Stomach (tissue), 9 donors: Measurements from ENCODE around the gene TNFRSF25. TPM values are rescaled to one million over a fixed set of nuclear protein-coding genes. Genes with fewer than 3 reads are reported as not detected.

ENCODE experiments used
- DNase-seq, 2 donors: peaks; one replicate each; pipeline versions ENCODE4 v3.0.0 to v3.0.0-alpha.2; 2013 to 2019
- H3K27ac ChIP-seq, 5 donors: fragments of 200-600 bp in 4 of 5; sonication (generic) in 4 of 5; one replicate each; pipeline ENCODE4 v1.5.1; 2013 to 2019; ENCODE audit warnings: mild to moderate bottlenecking in 1 of 5, moderate library complexity in 1 of 5
- H3K27me3 ChIP-seq, 3 donors: fragments of 200-600 bp; sonication (generic); one replicate each; pipeline ENCODE4 v1.5.1; 2017 to 2019; ENCODE audit warnings: mixed run types in 1 of 3
- H3K36me3 ChIP-seq, 4 donors: fragments of 200-600 bp; sonication (generic); 1 replicate in 3 of 4; 2 replicates in 1 of 4; pipeline ENCODE4 v1.5.1; 2016 to 2019
- H3K4me1 ChIP-seq, 4 donors: fragments of 200-600 bp; sonication (generic); one replicate each; pipeline ENCODE4 v1.5.1; 2016 to 2019
- H3K4me3 ChIP-seq, 4 donors: fragments of 200-600 bp; sonication (generic) in 3 of 4; one replicate each; pipeline ENCODE4 v1.5.1; 2016 to 2019; ENCODE audit warnings: mild to moderate bottlenecking in 1 of 4
- H3K9me3 ChIP-seq, 4 donors: fragments of 200-600 bp; sonication (generic); one replicate each; pipeline ENCODE4 v1.5.1; 2016 to 2019
- CTCF ChIP-seq, 7 experiments: fragments of 450-650 bp in 4 of 7; fragments of 200-600 bp in 3 of 7; sonication (generic) in 3 of 7; IDR thresholded peaks; one replicate each; pipeline ENCODE4 v1.5.1; 2016 to 2019; ENCODE audit warnings: antibody characterized with exemption in 7 of 7, control low read depth in 2 of 7, mild to moderate bottlenecking in 1 of 7
- EP300 ChIP-seq: sonication (generic); formaldehyde crosslinking; IDR thresholded peaks from one replicate; pipeline ENCODE4 v1.6.1; 2017; ENCODE audit warnings: antibody characterized with exemption
- POLR2A ChIP-seq, 4 donors: fragments of 450-650 bp; IDR thresholded peaks; one replicate each; pipeline ENCODE4 v1.6.1; 2016; ENCODE audit warnings: antibody characterized with exemption in 4 of 4, control low read depth in 2 of 4, mild to moderate bottlenecking in 1 of 4, moderate library complexity in 1 of 4
- POLR2AphosphoS5 ChIP-seq, 3 donors: sonication (generic); formaldehyde crosslinking; IDR thresholded peaks; one replicate each; pipeline ENCODE4 v1.6.1; 2016; ENCODE audit warnings: antibody characterized with exemption in 3 of 3
- whole genome bisulfite sequencing, 5 donors: extraction: QIAGEN DNeasy Blood & Tissue Kit in 3 of 5; methylation state at CpG; one replicate each; pipeline versions ENCODE4 v1.1.5 to v1.1.7; 2013 to 2018; 5-methylcytosine and 5-hydroxymethylcytosine counted together
- intact Hi-C: fragments of 100-400 bp; cut with DNase I; formaldehyde crosslinking; loops from one replicate; pipeline ENCODE4 v1.15.1; 2023; ENCODE audit warnings: low total_unique reads
- polyA plus RNA-seq, 3 donors: library from polyadenylated mRNA; stranded (reverse); fragments of 200-250 nt; gene quantifications; one replicate each; pipeline ENCODE4 v1.2.3, GENCODE V29; 2013
- total RNA-seq, 5 donors: library from RNA; depleted of rRNA; stranded (reverse); fragments of >200 nt; gene quantifications; one replicate each; pipeline versions ENCODE4 v1.1.0 to v1.2.3, GENCODE V29; 2014 to 2016
- donor health status: healthy with polysubstance abuse.
- donor health status: Bipolar disorder and iron deficiency.
- donor health status: healthy.

The TNFRSF25 gene
- total and polyA plus RNA-seq, 8 donors = 2.7 to 215 (median 15.2) TPM

- Histone ChIP-seq H3K4me3 (no peak overlapping the region), H3K27me3 (peaks cover 13 to 89% (median 38%) of the 10 kb centered on the region in 3 donors), H3K36me3 (no peaks in the 10 kb centered on the region), H3K27ac (no peak overlapping the region), H3K9me3 (no peaks in the 10 kb centered on the region), H3K4me1 (peaks cover 17 to 33% (median 32%) of the 10 kb centered on the region in 4 donors)
- no peak for TF ChIP-seq POLR2AphosphoS5 (IDR thresholded peaks at IDR 0.05)
- no peak for TF ChIP-seq EP300
- no peak for TF ChIP-seq CTCF (IDR thresholded peaks at IDR 0.05)
- no peak for TF ChIP-seq POLR2A (IDR thresholded peaks at IDR 0.05)
- 71 to 82% (median 80%) methylated on average over 6 to 21 of the region's 21 CpGs for WGBS, 5 donors
- intact Hi-C loops = no loop called here
- DNase-seq = no peak
These were observed 22.4 kb downstream of the TNFRSF25 start for GRCh38 chr1:6443339-6444115.

- H3K36me3 ChIP-seq = no peaks in the 10 kb centered on the region
- no peak for DNase-seq
- no peak overlapping the region for H3K27ac ChIP-seq
- peaks cover 0 to 14% (median 13%) of the 10 kb centered on the region in 4 donors for H3K4me1 ChIP-seq
- TF ChIP-seq POLR2AphosphoS5 (IDR thresholded peaks at IDR 0.05) (no peak), POLR2A (IDR thresholded peaks at IDR 0.05) (no peak), EP300 (no peak), CTCF (IDR thresholded peaks at IDR 0.05) (no peak)
- intact Hi-C loops = no loop called here
- no peak overlapping the region for H3K4me3 ChIP-seq
- H3K9me3 ChIP-seq = no peaks in the 10 kb centered on the region
- peaks cover 0 to 89% (median 29%) of the 10 kb centered on the region in 3 donors for H3K27me3 ChIP-seq
- WGBS, 5 donors = 72 to 95% (median 85%) methylated on average over 5 to 7 of the region's 7 CpGs
These were observed 24.4 kb downstream of the TNFRSF25 start for GRCh38 chr1:6441586-6441985.

GRCh38 chr1:6440198-6441126 is 25.5 kb downstream of the TNFRSF25 start:
- Histone ChIP-seq H3K36me3 (no peaks in the 10 kb centered on the region), H3K27ac (no peak overlapping the region), H3K4me1 (peaks cover 0 to 13% (median 12%) of the 10 kb centered on the region in 4 donors), H3K27me3 (peaks cover 0 to 89% (median 24%) of the 10 kb centered on the region in 3 donors), H3K4me3 (peak overlapping the region; percentile 14 to 44 (median 25)), H3K9me3 (no peaks in the 10 kb centered on the region)
- DNase-seq = peak; percentile 78 to 84
- intact Hi-C loops = no loop called here
- WGBS, 5 donors = 8 to 13% (median 9%) methylated on average over 14 to 99 of the region's 101 CpGs
- TF ChIP-seq CTCF (IDR thresholded peaks at IDR 0.05) (peak in 1 of 7 experiments; percentile 40), POLR2AphosphoS5 (IDR thresholded peaks at IDR 0.05) (no peak), POLR2A (IDR thresholded peaks at IDR 0.05) (no peak), EP300 (no peak)

- DNase-seq = peak; percentile 69 to 82
- Histone ChIP-seq H3K27ac (no peak overlapping the region), H3K36me3 (no peaks in the 10 kb centered on the region), H3K9me3 (no peaks in the 10 kb centered on the region), H3K4me1 (peaks cover 0 to 13% (median 12%) of the 10 kb centered on the region in 4 donors), H3K27me3 (peaks cover 0 to 68% (median 24%) of the 10 kb centered on the region in 3 donors), H3K4me3 (no peak overlapping the region)
- 3 to 12% (median 8%) methylated on average over 5 of the region's 5 CpGs for WGBS, 5 donors
- intact Hi-C loops = no loop called here
- TF ChIP-seq CTCF (IDR thresholded peaks at IDR 0.05) (peak in 5 of 7 experiments; percentile 72 to 99 (median 97)), POLR2A (IDR thresholded peaks at IDR 0.05) (no peak), POLR2AphosphoS5 (IDR thresholded peaks at IDR 0.05) (no peak), EP300 (no peak)
These were observed 27.9 kb downstream of the TNFRSF25 start for GRCh38 chr1:6438047-6438525.
